GM18867 (cell line): ENCODE results near the gene RPRML.
"Not testable (repeated sequence)": the region's sequence is repeated elsewhere in the genome, so short reads cannot be mapped to it uniquely, and the experiment has no call there.

Experiments used
- ATAC-seq: cut with Tn5 transposase; IDR thresholded peaks from one replicate; pipeline ENCODE4 v1.9.1; 2021; ENCODE audit warnings: mild to moderate bottlenecking, moderate library complexity; ENCODE audit not compliant: unreplicated experiment

Gene RPRML

GRCh38 chr17:46979147-46979863 lies at the start of gene RPRML:
Gene RPRML (minus strand): TSS chr17:46979253. CDS start chr17:46979007, 246 bp downstream.
- no peak for ATAC-seq

- ATAC-seq: not testable (repeated sequence)
Observed at GRCh38 chr17:47016966-47017365, 37.9 kb upstream of the RPRML start.

- no peak for ATAC-seq
Observed at GRCh38 chr17:47013341-47013740, 34.3 kb upstream of the RPRML start.

- ATAC-seq: no peak
Observed at GRCh38 chr17:47012457-47012856, 33.4 kb upstream of the RPRML start.

DNA sequence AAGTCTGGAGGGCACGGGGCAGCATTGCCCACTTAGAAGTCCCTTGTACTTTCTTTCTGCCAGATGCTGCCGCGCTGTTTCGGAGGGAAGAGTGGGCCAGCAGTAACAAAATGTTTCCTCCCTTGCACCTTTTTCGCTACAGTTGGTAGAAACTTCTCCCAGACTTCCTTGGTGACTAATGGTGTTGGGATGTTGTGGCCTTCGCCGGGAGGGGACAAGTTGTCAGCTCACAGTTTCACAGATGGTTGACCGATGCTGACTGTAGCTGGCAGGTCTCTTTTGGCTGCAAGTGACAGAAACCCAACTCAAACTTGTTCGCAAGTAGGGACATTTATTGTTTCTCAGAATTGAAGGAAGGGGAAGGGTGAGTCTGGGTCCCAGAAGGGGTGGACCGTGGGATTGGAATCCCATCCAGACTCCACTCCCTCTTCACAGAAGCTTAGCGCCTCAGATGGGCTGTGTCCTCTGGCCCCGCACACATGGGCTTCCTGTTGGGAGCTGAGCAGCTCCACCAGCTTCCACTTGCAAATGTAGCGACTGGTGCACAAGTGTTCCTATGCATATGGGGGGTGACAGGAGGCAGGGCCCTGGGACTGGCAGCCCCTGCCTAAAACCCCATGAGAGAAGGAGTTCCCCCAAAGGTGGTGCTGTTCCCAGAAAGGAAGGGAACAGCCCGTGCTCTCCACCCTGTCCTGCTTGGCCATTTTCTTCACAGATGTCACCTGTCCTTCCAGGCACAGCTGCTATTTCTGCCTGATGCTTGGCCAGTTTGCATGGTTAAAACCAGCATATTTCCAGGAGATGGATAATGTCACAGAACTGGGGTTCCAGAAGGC lies 30.9 kb upstream of the RPRML start:
- ATAC-seq: no peak

DNA sequence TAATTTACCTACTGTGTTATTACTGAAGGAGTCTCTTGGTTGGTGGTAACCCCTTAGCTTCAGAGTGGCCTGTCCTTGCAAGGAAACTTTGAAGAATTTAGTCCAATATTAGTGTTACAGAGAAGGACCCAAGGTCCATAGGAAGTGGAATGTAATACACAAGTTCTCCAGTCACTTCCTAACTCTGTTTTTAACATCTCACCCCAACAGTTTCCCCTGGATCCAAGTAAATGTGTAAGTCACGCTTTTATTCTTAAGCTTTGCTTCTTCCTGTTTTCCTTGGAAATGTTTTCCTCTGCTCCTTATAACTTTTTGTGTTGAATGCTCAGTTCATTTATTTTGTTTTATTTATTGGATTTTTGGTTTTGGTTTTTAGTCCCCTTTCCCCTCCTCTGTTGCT lies 25.9 kb upstream of the RPRML start:
- no peak for ATAC-seq

- not testable (repeated sequence) for ATAC-seq
Observed at GRCh38 chr17:47003864-47004263, 24.8 kb upstream of the RPRML start.

GRCh38 chr17:46995841-46996571 lies 17.0 kb upstream of the RPRML start:
- no peak for ATAC-seq

GRCh38 chr17:46994993-46995392 lies 15.9 kb upstream of the RPRML start:
- no peak for ATAC-seq

- ATAC-seq: no peak
Observed at GRCh38 chr17:46991617-46992016, 12.6 kb upstream of the RPRML start.

GRCh38 chr17:46989637-46990431 lies 10.8 kb upstream of the RPRML start:
- no peak for ATAC-seq

DNA sequence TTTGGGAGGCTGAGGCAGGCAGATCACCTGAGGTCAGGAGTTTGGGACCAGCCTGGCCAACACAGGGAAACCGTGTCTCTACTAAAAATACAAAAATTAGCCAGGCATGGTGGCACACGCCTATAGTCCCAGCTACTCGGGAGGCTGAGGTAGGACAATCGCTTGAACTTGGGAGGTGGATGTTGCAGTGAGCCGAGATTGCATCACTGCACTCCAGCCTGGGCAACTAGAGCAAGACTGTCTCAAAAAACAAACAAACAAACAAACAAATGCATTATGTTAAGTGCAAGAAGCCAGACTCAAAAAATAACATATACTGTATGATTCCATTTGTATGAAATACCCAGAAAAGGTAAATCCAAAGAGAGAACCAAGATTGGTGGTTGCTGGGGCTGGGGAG lies 8.9 kb upstream of the RPRML start:
- not testable (repeated sequence) for ATAC-seq

DNA sequence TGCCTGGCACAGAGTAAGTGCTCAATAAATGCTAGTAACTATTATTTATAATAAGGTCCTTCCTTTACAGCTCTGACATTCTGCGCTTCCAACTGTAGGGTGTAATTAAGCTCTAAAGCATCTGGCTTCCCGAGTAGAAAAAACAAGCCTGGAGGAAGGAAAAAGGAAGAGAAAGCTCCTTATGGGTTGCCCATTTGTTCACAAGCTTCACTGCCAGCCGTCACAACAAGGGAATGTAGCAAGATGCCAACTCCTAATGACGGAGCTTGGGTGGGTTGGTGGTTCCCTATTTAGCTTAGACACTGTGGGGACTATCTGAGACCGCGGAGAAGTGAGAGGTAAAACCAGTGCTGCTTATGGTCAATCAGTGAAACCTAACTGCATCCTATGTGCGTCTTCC lies 7.3 kb upstream of the RPRML start:
- no peak for ATAC-seq

DNA sequence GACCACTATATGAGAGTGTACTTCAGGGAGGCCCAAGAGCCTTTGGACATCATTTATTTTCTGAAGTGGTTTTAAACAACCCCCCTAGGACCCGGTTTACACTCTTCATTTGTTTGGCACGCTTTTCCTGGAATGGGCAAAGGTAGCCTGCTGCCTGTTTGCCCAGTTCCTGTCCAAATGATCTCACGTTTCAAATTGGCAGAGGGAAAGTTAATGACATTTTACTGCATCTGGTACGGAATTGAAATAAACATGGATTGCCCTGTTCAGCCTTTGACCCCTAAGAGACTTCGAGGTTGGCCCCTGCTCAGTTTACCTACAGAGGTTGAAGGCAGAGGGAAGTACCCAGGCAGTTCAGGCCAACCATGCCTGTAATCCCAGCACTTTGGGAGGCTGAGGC lies 5.8 kb upstream of the RPRML start:
- no peak for ATAC-seq

- ATAC-seq: no peak
Observed at GRCh38 chr17:46984341-46984740, 5.3 kb upstream of the RPRML start.

DNA sequence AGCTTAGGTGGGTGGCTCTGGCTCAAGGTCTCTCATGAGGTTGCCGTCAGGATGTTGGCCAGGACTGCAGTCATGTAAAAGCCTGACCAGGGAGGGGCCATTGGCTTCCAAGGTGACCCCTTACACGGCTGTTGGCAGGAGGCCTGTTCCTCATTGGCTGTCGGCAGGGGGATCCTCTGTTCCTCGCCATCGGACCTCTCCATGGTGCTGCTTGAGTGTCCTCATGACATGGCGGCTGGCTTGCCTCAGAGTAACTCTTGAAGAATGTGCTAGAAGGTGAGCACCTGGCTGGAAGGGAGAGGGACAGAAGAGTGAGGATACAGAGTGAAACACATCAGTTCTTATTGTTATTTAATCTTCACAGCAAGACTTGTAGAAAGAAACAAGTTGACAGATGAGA lies 4.7 kb upstream of the RPRML start:
- ATAC-seq: no peak

DNA sequence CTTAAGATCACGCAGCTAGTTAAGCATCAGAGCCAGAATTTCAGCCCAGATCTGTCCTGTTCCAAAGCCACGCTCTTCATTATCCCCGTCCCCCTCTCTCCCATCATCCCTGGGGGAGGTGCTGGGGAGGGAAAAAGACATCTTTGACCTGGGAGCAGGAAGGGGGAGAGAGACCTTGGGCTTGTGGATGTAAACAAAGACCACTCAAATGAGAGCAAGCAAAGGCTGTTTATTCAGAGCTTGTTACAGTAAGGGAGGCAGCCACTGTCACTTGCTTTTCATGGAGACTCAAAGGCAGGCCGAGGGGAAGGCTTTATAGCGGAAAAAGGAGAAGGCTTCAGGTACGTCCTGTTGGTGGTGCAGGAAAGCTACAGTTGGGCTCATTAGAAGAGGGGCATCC lies 3.5 kb upstream of the RPRML start:
- ATAC-seq: no peak

DNA sequence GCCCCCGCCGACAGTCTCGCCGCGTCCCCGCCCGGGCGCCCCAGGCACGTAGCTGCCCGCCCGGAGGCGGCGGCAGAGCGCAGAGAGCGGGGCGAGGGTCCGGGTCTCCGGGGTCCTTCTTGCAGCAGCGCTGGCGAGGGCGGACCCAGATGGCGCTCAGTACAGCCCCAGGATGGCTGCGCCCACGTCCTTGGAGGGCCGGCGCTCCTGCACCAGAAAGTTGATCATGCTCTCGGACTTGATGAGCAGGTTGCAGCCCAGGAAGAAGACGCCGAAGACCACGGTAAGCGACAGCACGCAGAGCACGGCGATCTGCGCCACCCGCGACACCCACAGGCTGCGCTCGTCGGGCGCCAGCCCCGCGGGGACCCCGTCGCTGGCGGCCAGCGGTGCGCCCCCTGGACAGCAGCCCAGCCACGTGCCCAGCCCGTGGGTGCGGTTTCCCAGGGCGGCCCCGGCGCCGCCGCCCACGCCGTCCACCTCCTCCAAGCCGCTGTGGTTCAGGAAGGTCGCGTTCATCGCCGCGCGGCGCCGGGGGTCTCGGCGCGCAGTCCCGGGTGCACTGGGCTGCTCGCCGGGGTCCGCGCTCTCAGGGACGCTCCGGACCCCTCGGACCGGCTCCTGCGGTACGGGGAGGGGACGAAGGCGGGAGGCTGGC lies 435 bp downstream of the RPRML start:
- ATAC-seq: no peak

- ATAC-seq: no peak
Observed at GRCh38 chr17:46977750-46978488, 1.1 kb downstream of the RPRML start.

DNA sequence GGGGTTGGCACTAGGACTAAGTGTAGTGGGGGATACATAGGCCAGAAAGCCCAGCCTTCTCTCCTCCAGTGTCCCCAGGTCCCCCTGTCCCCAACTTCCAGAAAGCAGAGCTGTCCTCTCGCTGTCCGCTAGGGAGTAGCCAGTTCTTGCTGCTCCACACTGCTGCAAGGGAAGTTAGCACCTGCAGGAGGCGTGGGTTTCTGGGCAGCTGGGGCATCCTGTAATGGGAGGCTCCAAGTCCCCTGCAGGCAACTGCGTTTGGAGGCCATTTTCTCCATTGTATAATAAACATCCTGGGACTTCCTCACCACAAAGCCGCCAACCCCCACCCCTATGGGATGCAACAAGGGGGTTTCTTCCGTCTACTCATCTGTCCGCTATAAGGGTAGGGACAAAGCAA lies 1.7 kb downstream of the RPRML start:
- ATAC-seq: no peak
